HepG2 (cell line): Measurements from ENCODE around the gene BET1L.
A peak's percentile ranks its signal among the peaks of the same experiment; 100 is the strongest.

ENCODE experiments used
- EZH2 ChIP-seq: conservative IDR thresholded peaks from 2 replicates; pipeline ENCODE4 v1.6.1; 2012; ENCODE audit warnings: mild to moderate bottlenecking, low read depth, low read length, moderate library complexity
- NCOA2 ChIP-seq: sonication (generic); formaldehyde crosslinking; IDR thresholded peaks from 2 replicates; pipeline ENCODE4 v1.8.0; 2022; ENCODE audit warnings: inconsistent platforms
- NFE2 ChIP-seq: sonication (generic); formaldehyde crosslinking; IDR thresholded peaks from 2 replicates; pipeline ENCODE4 v1.4.0; 2020; ENCODE audit warnings: missing genetic modification reagents
- PHF8 ChIP-seq: sonication (generic); formaldehyde crosslinking; IDR thresholded peaks from 2 replicates; pipeline ENCODE4 v1.5.0; 2020; ENCODE audit warnings: missing genetic modification reagents
- RNF2 ChIP-seq: fragments of 450-650 bp; conservative IDR thresholded peaks from 2 replicates; pipeline ENCODE4 v1.6.1; 2016; ENCODE audit warnings: low read depth
- ZFP36 ChIP-seq: fragments of 150-350 bp; IDR thresholded peaks from 2 replicates; pipeline ENCODE4 v1.6.1; 2018; ENCODE audit warnings: borderline replicate concordance, low read length, low read depth; ENCODE audit not compliant: partially characterized antibody
- ZNF558 ChIP-seq: sonication (generic); formaldehyde crosslinking; IDR thresholded peaks from 2 replicates; pipeline ENCODE4 v1.9.0; 2022; ENCODE audit warnings: mild to moderate bottlenecking, missing genetic modification reagents, borderline replicate concordance
- TF ChIP-seq, protein P1 (sequence below): sonication (generic); formaldehyde crosslinking; IDR thresholded peaks from 2 replicates; pipeline ENCODE4 v1.5.1; 2020; ENCODE audit warnings: mild to moderate bottlenecking, missing genetic modification reagents, borderline replicate concordance
- TF ChIP-seq, protein P2 (sequence below): sonication (generic); formaldehyde crosslinking; IDR thresholded peaks from 2 replicates; pipeline ENCODE4 v1.4.0; 2020; ENCODE audit warnings: missing genetic modification reagents
- TF ChIP-seq, protein P3 (sequence below): IDR thresholded peaks from 2 replicates; pipeline ENCODE4 v1.6.1; 2012; ENCODE audit warnings: inconsistent platforms
- TF ChIP-seq, protein P4 (sequence below): fragments of 450-650 bp; IDR thresholded peaks from 2 replicates; pipeline ENCODE4 v1.6.1; 2016
- TF ChIP-seq, protein P5 (sequence below): sonication (generic); formaldehyde crosslinking; IDR thresholded peaks from 2 replicates; pipeline ENCODE4 v1.9.0; 2021; ENCODE audit warnings: missing genetic modification reagents, borderline replicate concordance
- TF ChIP-seq, protein P6 (sequence below): sonication (generic); formaldehyde crosslinking; IDR thresholded peaks from 2 replicates; pipeline ENCODE4 v1.5.0; 2020; ENCODE audit warnings: mild to moderate bottlenecking, missing genetic modification reagents, moderate library complexity
- TF ChIP-seq, protein P7 (sequence below): fragments of 450-650 bp; IDR thresholded peaks from 2 replicates; pipeline ENCODE4 v1.6.1; 2017; ENCODE audit warnings: mild to moderate bottlenecking

DNA sequence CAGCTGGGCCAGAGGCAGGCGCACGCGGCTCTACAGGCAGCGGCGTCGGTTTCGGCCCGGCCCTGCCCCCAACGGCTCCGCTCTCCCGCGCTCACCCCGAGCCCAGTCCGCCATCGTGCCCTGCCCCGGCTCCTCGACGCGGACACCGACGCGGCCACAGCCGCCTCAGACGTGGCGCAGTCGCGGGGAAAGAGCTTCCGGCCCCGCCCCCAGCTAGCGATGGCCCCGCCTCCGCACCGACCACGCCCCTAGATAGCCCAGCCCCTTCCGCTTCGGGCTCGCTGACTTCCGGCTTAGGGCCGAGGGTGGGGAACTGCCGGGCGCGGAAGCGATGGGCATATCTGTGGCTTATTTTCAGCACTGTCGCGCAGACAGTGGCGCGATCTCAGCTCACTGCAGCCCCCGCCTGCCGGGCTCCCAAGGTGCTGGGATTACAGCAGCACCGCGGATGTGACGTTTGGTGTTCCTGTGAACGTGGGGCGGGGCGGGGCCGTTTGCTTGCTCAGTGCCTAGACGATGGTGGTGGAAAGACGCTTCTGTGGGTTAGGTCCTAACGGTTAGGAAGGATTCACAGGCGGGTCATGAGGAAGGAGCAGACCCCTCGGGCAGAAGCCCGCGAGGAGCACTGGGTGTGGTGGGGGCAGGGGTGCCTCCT lies at the start of gene BET1L, which contains the start of gene RIC8A:
- TF ChIP-seq, protein P1, sequence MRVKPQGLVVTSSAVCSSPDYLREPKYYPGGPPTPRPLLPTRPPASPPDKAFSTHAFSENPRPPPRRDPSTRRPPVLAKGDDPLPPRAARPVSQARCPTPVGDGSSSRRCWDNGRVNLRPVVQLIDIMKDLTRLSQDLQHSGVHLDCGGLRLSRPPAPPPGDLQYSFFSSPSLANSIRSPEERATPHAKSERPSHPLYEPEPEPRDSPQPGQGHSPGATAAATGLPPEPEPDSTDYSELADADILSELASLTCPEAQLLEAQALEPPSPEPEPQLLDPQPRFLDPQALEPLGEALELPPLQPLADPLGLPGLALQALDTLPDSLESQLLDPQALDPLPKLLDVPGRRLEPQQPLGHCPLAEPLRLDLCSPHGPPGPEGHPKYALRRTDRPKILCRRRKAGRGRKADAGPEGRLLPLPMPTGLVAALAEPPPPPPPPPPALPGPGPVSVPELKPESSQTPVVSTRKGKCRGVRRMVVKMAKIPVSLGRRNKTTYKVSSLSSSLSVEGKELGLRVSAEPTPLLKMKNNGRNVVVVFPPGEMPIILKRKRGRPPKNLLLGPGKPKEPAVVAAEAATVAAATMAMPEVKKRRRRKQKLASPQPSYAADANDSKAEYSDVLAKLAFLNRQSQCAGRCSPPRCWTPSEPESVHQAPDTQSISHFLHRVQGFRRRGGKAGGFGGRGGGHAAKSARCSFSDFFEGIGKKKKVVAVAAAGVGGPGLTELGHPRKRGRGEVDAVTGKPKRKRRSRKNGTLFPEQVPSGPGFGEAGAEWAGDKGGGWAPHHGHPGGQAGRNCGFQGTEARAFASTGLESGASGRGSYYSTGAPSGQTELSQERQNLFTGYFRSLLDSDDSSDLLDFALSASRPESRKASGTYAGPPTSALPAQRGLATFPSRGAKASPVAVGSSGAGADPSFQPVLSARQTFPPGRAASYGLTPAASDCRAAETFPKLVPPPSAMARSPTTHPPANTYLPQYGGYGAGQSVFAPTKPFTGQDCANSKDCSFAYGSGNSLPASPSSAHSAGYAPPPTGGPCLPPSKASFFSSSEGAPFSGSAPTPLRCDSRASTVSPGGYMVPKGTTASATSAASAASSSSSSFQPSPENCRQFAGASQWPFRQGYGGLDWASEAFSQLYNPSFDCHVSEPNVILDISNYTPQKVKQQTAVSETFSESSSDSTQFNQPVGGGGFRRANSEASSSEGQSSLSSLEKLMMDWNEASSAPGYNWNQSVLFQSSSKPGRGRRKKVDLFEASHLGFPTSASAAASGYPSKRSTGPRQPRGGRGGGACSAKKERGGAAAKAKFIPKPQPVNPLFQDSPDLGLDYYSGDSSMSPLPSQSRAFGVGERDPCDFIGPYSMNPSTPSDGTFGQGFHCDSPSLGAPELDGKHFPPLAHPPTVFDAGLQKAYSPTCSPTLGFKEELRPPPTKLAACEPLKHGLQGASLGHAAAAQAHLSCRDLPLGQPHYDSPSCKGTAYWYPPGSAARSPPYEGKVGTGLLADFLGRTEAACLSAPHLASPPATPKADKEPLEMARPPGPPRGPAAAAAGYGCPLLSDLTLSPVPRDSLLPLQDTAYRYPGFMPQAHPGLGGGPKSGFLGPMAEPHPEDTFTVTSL (CRISPR knock-in tag) = no peak
- TF ChIP-seq RNF2 (no peak), EZH2 (no peak), ZNF558 (CRISPR knock-in tag) (peak; percentile 38; the same call in 1 of the 2 replicates), PHF8 (CRISPR knock-in tag) (peak; percentile 94), NCOA2 (CRISPR knock-in tag) (peak; percentile 8; the same call in 1 of the 2 replicates), NFE2 (CRISPR knock-in tag) (no peak), ZFP36 (no peak)
- TF ChIP-seq, protein P2, sequence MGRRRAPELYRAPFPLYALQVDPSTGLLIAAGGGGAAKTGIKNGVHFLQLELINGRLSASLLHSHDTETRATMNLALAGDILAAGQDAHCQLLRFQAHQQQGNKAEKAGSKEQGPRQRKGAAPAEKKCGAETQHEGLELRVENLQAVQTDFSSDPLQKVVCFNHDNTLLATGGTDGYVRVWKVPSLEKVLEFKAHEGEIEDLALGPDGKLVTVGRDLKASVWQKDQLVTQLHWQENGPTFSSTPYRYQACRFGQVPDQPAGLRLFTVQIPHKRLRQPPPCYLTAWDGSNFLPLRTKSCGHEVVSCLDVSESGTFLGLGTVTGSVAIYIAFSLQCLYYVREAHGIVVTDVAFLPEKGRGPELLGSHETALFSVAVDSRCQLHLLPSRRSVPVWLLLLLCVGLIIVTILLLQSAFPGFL (CRISPR knock-in tag) = no peak
- TF ChIP-seq, protein P3, sequence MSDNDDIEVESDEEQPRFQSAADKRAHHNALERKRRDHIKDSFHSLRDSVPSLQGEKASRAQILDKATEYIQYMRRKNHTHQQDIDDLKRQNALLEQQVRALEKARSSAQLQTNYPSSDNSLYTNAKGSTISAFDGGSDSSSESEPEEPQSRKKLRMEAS = peak; percentile 92
- TF ChIP-seq, protein P4, sequence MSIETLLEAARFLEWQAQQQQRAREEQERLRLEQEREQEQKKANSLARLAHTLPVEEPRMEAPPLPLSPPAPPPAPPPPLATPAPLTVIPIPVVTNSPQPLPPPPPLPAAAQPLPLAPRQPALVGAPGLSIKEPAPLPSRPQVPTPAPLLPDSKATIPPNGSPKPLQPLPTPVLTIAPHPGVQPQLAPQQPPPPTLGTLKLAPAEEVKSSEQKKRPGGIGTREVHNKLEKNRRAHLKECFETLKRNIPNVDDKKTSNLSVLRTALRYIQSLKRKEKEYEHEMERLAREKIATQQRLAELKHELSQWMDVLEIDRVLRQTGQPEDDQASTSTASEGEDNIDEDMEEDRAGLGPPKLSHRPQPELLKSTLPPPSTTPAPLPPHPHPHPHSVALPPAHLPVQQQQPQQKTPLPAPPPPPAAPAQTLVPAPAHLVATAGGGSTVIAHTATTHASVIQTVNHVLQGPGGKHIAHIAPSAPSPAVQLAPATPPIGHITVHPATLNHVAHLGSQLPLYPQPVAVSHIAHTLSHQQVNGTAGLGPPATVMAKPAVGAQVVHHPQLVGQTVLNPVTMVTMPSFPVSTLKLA = peak; percentile 44
- TF ChIP-seq, protein P5, sequence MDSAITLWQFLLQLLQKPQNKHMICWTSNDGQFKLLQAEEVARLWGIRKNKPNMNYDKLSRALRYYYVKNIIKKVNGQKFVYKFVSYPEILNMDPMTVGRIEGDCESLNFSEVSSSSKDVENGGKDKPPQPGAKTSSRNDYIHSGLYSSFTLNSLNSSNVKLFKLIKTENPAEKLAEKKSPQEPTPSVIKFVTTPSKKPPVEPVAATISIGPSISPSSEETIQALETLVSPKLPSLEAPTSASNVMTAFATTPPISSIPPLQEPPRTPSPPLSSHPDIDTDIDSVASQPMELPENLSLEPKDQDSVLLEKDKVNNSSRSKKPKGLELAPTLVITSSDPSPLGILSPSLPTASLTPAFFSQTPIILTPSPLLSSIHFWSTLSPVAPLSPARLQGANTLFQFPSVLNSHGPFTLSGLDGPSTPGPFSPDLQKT (CRISPR knock-in tag) = peak; percentile 56; the same call in 1 of the 2 replicates
- TF ChIP-seq, protein P6, sequence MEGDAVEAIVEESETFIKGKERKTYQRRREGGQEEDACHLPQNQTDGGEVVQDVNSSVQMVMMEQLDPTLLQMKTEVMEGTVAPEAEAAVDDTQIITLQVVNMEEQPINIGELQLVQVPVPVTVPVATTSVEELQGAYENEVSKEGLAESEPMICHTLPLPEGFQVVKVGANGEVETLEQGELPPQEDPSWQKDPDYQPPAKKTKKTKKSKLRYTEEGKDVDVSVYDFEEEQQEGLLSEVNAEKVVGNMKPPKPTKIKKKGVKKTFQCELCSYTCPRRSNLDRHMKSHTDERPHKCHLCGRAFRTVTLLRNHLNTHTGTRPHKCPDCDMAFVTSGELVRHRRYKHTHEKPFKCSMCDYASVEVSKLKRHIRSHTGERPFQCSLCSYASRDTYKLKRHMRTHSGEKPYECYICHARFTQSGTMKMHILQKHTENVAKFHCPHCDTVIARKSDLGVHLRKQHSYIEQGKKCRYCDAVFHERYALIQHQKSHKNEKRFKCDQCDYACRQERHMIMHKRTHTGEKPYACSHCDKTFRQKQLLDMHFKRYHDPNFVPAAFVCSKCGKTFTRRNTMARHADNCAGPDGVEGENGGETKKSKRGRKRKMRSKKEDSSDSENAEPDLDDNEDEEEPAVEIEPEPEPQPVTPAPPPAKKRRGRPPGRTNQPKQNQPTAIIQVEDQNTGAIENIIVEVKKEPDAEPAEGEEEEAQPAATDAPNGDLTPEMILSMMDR (CRISPR knock-in tag) = peak; percentile 6; the same call in 1 of the 2 replicates
- TF ChIP-seq, protein P7, sequence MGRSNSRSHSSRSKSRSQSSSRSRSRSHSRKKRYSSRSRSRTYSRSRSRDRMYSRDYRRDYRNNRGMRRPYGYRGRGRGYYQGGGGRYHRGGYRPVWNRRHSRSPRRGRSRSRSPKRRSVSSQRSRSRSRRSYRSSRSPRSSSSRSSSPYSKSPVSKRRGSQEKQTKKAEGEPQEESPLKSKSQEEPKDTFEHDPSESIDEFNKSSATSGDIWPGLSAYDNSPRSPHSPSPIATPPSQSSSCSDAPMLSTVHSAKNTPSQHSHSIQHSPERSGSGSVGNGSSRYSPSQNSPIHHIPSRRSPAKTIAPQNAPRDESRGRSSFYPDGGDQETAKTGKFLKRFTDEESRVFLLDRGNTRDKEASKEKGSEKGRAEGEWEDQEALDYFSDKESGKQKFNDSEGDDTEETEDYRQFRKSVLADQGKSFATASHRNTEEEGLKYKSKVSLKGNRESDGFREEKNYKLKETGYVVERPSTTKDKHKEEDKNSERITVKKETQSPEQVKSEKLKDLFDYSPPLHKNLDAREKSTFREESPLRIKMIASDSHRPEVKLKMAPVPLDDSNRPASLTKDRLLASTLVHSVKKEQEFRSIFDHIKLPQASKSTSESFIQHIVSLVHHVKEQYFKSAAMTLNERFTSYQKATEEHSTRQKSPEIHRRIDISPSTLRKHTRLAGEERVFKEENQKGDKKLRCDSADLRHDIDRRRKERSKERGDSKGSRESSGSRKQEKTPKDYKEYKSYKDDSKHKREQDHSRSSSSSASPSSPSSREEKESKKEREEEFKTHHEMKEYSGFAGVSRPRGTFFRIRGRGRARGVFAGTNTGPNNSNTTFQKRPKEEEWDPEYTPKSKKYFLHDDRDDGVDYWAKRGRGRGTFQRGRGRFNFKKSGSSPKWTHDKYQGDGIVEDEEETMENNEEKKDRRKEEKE = no peak
